DMS53 treated with DMSO at 0.1 percent for 48 hours (cell line): ENCODE data around the gene ZNF620.
"Not testable (repeated sequence)": the region's sequence is repeated elsewhere in the genome, so short reads cannot be mapped to it uniquely, and the experiment has no call there.

Experiments used
- DNase-seq: peaks from one replicate; lab custom pipeline; 2025; ENCODE audit not compliant: unreplicated experiment; lab: John Stamatoyannopoulos, UW

The ZNF620 gene

GRCh38 chr3:40499952-40500351 lies 5.9 kb upstream of the ZNF620 start:
- no peak for DNase-seq

GRCh38 chr3:40502034-40502433 lies 3.8 kb upstream of the ZNF620 start:
- no peak for DNase-seq

DNA sequence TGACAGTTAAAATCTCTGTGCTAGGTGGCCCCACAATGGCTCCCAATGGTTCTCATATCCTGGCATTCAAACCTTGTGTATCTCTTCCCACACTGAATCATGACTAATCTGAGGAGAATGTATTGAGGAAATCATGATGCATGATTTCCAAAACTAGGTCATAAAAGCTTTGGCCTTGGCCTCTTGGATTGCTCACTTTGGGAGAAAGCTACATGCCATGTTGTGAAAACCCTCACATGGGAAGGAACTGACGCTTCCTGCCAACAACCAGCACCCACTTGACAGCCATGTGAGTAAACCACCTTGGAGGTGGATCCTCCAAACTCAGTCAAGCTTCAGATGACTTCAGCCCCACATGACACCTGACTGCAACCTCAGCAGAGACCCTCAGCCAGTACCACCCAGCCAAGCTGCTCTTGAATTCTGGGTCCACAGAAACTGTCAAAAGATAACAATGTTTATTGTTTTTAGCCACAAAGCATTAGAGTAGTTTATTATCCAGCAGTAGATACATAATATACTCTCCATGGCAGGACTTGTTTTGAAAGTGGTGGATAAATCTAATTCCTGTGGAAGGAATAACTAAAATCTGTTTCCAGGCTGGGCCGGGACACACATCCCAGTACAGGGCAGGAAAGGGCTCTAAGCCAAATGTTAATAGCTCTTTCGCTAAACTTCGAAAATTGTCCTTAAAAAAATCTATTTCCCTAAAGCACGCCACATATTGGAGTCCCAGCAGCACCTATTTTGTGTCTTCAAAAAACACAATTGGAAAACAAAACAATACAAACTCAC lies 1.0 kb upstream of the ZNF620 start:
- DNase-seq = no peak

- DNase-seq = no peak
Measured at GRCh38 chr3:40511031-40511718, 5.3 kb downstream of the ZNF620 start.

- DNase-seq = no peak
Measured at GRCh38 chr3:40516201-40516600, 10.4 kb downstream of the ZNF620 start.

DNA sequence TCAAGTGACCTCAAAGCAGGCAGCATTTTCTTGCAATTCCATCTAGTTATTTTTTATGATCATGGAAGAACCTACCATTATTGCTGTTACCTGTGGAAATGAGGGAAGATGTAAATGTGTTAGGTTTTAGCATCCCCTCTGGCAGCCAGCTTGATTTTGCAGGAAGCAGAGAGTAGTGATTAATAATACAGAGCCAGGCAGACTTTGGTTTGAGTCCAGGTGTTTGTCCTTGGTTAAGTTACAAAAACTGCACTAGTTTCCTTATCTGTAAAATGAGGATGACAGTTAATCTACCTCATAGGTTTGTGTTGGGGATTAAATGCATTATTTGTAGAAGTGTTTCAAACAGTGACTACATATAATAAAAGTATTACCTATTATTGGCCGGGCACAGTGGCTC lies 12.2 kb downstream of the ZNF620 start:
- DNase-seq = no peak

- no peak for DNase-seq
Measured at GRCh38 chr3:40518848-40519247, 13.0 kb downstream of the ZNF620 start.

GRCh38 chr3:40521254-40521653 lies 15.4 kb downstream of the ZNF620 start:
- DNase-seq = no peak

GRCh38 chr3:40523781-40524180 lies 17.9 kb downstream of the ZNF620 start:
- DNase-seq = no peak

GRCh38 chr3:40524222-40524567 lies 18.4 kb downstream of the ZNF620 start:
- no peak for DNase-seq

DNA sequence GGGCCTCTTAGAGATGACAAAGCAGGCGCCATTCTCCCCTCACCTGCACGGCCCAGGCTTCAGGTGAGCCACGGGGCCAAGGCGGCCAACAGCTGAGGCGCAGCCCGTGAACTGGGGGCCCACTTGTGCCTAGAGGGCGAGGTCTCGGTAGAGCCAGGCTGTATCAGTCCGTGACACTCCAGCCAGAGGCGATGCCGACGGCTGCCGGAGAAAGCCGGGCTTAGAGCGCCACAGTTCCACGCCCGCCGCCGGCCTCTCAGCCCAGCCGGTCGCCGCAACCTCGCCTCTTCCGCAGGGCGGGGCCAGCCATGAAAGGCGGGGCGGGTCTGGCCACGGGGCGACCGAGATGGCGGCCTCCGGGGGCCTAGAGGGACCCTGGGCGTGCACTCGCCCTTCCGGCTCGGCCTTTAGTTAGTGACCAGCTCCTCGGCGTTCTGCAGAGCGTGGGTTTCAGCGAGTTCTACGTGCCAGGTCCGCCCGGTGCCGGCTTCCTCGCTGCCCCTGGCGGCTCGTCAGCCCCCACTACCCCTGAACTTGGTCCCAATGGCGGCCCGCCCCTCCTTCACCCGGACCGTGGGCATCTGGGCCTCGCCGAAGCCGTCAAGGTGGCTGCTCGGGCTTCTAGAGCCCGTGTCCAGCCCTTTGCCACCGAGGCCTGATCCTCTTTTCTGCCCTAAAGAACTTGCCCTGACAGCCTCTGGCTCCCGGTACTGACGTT lies 18.9 kb downstream of the ZNF620 start, which contains the start of gene ZNF621:
ZNF621 (plus strand) TSS at position 393 of the 718 bp plus-strand sequence. CDS start 881 bp downstream, outside the sequence.
- peak; percentile 27 for DNase-seq

DNA sequence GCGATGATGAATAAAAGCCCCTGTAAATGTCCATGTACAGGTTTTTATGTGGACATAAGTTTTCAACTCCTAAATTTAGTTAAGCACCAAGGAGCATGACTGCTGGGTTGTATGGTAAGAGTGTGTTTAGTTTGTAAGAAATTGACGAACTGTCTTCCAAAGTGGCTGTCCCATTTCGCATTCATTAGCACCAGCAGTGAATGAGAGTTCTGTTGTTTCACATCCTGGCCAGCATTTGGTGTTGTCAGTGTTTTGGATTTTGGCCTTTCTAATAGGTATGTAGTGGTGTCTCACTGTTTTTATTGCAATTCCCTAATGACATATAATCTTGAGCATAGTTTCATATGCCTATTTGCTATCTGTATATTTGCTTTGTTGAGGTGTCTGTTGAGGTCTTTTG lies 22.6 kb downstream of the ZNF620 start:
- DNase-seq = no peak

GRCh38 chr3:40532252-40532651 lies 26.4 kb downstream of the ZNF620 start:
- DNase-seq = no peak

- DNase-seq = no peak
Measured at GRCh38 chr3:40534283-40534682, 28.4 kb downstream of the ZNF620 start.

DNA sequence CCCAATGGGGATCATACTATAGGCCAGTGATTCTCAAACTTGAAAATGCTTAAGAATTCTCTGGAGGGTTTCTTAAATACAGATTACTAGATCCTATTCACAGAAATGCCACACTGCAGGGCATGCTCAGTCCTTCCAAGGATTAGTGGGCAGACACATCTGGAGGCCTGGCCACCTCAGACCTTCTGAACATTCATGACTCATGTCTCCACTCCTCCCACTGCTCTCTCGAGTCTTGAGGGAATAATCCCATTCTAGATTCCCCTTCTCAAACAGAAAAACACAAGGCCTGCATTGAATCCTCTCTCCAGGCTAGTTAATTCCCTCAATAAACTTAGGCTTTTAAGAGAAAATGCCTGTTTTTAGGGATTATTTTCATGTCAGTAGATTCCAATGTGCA lies 41.0 kb downstream of the ZNF620 start:
- no peak for DNase-seq

GRCh38 chr3:40550167-40550566 lies 44.3 kb downstream of the ZNF620 start:
- no peak for DNase-seq

DNA sequence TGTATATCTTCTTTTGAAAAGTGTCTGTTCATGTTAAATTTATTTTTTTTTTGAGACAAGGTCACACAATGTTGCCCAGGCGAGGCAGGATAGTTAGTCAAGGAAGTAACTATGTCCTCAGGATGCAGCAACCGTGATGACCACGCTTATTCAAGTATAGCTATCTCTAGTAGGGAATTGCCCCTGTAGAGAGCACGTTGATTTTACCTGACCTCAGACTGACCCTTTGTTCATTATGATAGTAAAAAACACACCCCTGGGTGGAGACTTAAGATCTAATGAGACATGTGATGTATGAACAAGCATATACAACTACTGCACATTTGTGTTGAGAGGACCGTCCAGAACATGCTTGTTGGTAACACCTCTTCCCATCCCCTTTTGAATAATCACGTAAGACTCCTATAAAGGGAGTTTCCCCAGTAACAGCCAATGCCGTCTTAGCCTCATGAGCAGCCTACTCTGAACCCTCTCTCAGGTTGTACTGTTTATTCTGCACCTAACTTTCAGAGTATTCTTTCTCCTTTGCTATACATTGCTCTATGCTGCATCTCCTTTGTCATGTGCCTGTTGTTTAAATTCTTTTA lies 51.8 kb downstream of the ZNF620 start:
- DNase-seq = no peak

DNA sequence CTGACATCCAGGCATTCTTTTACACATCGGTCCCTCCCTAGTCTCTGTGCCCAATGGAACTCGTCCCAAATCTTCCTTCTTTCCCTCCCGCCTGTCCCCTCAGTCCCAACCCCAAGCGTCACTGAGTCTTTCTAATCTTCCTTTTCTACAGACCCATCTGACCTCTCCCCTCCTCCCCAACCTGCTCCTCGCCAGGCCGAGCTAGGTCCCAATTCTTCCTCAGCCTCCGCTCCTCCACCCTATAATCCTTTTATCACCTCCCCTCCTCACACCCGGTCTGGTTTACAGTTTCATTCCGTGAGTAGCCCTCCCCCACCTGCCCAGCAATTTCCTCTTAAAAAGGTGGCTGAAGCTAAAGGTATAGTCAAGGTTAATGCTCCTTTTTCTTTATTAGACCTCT lies 56.6 kb downstream of the ZNF620 start:
- not testable (repeated sequence) for DNase-seq

DNA sequence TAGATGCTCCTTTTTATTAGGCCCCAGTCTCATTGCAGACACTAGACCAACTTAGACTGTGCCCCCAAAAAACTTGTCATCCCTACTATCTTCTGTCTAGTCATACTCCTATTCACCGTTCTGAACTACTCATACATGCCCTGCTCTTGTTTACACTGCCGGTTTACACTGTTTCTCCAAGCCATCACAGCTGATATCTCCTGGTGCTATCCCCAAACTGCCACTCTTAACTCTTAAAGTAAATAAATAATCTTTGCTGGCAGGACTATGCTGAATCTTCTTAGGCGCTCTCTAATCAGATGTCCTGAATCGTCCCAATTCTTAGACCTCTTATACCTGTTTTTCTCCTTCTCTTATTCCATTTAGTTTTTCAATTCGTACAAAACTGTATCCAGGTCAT lies 59.8 kb downstream of the ZNF620 start:
- not testable (repeated sequence) for DNase-seq

GRCh38 chr3:40566694-40567093 lies 60.9 kb downstream of the ZNF620 start:
- DNase-seq = no peak
